LNCaP clone FGC (cell line): Measurements from ENCODE around the gene ZNF384.

ENCODE experiments used
- DNase-seq: peaks from one replicate; pipeline ENCODE4 v3.0.0-alpha.2; 2011; ENCODE audit warnings: low read depth
- H3K4me3 ChIP-seq: 2 replicates; pipeline ENCODE4 v1.5.1; 2011; ENCODE audit warnings: mild to moderate bottlenecking, low read depth, low read length, control low read depth
- CTCF ChIP-seq: IDR thresholded peaks from 2 replicates; pipeline ENCODE4 v1.5.1; 2012; ENCODE audit warnings: mild to moderate bottlenecking; ENCODE audit not compliant: control insufficient read depth, insufficient read depth; ENCODE audit errors: extremely low read depth

Gene ZNF384

GRCh38 chr12:6691473-6691872, 2.3 kb upstream of the ZNF384 start:
- no peak for DNase-seq
- no peak overlapping the region for H3K4me3 ChIP-seq
- TF ChIP-seq CTCF: no peak

- H3K4me3 ChIP-seq: peak overlapping the region; percentile 74
- no peak for TF ChIP-seq CTCF
- DNase-seq: no peak
Observed at GRCh38 chr12:6688543-6688998, 604 bp downstream of the ZNF384 start.

- DNase-seq: no peak
- no peak for TF ChIP-seq CTCF
Observed at GRCh38 chr12:6685814-6686213, 3.4 kb downstream of the ZNF384 start.

GRCh38 chr12:6684609-6685008, 4.6 kb downstream of the ZNF384 start:
- no peak overlapping the region for H3K4me3 ChIP-seq
- DNase-seq: no peak
- peak; percentile 37 for TF ChIP-seq CTCF

More at GRCh38 chr12:6685814-6686213, 3.4 kb downstream of the ZNF384 start:
- H3K4me3 ChIP-seq: no peak overlapping the region

- no peak overlapping the region for H3K4me3 ChIP-seq
- DNase-seq: no peak
- TF ChIP-seq CTCF: no peak
Observed at GRCh38 chr12:6676962-6677361, 12.2 kb downstream of the ZNF384 start.

- DNase-seq: no peak
- no peak for TF ChIP-seq CTCF
- no peak overlapping the region for H3K4me3 ChIP-seq
Observed at GRCh38 chr12:6672143-6672542, 17.0 kb downstream of the ZNF384 start.

- H3K4me3 ChIP-seq: no peak overlapping the region
- no peak for DNase-seq
- TF ChIP-seq CTCF: peak; percentile 49
Observed at GRCh38 chr12:6667559-6668210, 21.5 kb downstream of the ZNF384 start.
